ENCODE measurements around the gene TSTD1.
"Not testable (repeated sequence)": the region's sequence is repeated elsewhere in the genome, so short reads cannot be mapped to it uniquely, and the experiment has no call there.

DNA sequence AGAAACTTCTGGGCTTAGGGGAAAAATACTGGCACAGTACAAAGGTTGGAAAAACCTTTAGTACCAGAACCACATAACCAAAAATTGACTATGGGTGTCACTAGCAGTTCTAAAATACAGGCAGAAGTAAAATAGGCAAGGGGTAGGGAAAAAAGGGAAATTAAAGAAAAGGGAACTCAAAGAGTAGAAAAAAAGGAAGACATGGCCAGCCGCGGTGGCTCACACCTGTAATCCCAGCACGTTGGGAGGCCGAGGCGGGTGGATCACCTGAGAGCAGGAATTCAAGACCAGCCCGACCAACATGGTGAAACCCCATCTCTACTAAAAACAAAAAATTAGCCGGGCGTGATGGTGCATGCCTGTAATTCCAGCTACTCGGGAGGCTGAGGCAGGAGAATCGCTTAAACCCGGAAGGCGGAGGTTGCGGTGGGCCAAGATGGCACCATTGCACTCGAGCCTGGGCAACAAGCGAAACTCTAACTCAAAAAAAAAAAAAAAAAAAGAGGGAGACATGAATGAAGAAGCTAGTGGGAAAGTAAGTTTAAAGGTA lies 19.6 kb downstream of the TSTD1 start:
- TF ChIP-seq, protein P1, sequence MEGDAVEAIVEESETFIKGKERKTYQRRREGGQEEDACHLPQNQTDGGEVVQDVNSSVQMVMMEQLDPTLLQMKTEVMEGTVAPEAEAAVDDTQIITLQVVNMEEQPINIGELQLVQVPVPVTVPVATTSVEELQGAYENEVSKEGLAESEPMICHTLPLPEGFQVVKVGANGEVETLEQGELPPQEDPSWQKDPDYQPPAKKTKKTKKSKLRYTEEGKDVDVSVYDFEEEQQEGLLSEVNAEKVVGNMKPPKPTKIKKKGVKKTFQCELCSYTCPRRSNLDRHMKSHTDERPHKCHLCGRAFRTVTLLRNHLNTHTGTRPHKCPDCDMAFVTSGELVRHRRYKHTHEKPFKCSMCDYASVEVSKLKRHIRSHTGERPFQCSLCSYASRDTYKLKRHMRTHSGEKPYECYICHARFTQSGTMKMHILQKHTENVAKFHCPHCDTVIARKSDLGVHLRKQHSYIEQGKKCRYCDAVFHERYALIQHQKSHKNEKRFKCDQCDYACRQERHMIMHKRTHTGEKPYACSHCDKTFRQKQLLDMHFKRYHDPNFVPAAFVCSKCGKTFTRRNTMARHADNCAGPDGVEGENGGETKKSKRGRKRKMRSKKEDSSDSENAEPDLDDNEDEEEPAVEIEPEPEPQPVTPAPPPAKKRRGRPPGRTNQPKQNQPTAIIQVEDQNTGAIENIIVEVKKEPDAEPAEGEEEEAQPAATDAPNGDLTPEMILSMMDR (IDR thresholded peaks at IDR 0.05), result not testable (repeated sequence)
- not testable (repeated sequence) for TF ChIP-seq ZFX (IDR thresholded peaks at IDR 0.05; ENCODE audit: borderline replicate concordance)
